ENCODE results near the gene EGFL6.

The EGFL6 gene

GRCh38 chrX:13605611-13606010, 36.2 kb downstream of the EGFL6 start:
- DNase-seq (ENCODE audit: low read depth): no peak
- no peak for TF ChIP-seq CTCF (conservative IDR thresholded peaks at IDR 0.05; ENCODE audit: control insufficient read depth, insufficient read depth, low read depth, low read length)
- H3K4me3 ChIP-seq (ENCODE audit: control insufficient read depth, low read depth, low read length): no peak overlapping the region

DNA sequence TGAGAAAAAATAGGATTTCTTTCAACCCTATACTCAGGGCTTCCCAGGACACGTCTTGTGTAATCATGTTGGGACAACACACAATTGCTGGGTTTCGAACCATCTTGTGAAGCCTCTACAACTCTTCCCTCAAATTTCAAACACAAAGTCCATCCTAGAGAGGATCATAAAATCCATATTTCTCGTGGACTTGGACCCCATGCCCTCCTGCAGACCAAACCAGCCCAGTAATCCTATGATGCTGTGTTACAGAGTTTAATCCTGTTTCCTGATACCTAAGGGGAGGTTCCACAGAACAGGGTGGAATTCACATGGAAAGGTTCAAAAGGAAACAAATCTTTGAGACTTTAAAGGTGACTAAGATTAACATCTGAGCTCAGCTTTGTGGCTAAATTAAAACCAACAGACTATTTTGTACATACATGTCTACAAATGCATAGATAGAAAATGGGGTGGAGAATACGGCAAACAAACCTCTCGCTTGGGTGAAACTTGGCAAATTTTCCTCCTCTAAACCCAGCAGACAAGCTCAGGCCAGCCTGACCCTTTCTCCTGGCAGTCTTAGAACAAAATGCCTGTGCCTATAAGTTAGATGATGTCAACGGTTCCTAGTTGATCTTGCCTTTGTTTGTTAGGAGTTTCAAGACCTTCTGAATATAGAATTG, 38.1 kb downstream of the EGFL6 start:
- no peak overlapping the region for H3K4me3 ChIP-seq (ENCODE audit: control insufficient read depth, low read depth, low read length)
- TF ChIP-seq CTCF (conservative IDR thresholded peaks at IDR 0.05; ENCODE audit: control insufficient read depth, insufficient read depth, low read depth, low read length): no peak
- no peak for DNase-seq (ENCODE audit: low read depth)

DNA sequence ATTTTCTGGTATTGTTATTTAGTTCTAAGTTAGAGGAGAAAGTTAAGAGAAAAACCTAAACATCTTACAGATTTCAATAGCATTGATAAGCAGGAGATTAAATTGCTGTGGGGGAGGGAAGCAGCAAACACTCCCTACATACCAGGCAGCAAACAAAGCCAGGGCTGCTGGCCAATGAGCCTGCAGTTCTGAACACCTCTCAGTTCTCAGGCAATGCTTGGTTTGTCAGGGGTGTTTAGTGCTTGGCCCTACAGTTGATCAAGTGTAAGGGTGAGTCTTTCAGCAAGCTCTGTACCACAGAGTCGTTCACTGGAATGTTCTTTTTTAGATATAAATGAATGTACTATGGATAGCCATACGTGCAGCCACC, 38.6 kb downstream of the EGFL6 start:
- H3K4me3 ChIP-seq (ENCODE audit: control insufficient read depth, low read depth, low read length): no peak overlapping the region
- no peak for TF ChIP-seq CTCF (conservative IDR thresholded peaks at IDR 0.05; ENCODE audit: control insufficient read depth, insufficient read depth, low read depth, low read length)
- no peak for DNase-seq (ENCODE audit: low read depth)

GRCh38 chrX:13614154-13614553, 44.8 kb downstream of the EGFL6 start:
- H3K4me3 ChIP-seq (ENCODE audit: control insufficient read depth, low read depth, low read length): no peak overlapping the region
- DNase-seq (ENCODE audit: low read depth): peak; percentile 2
- no peak for TF ChIP-seq CTCF (conservative IDR thresholded peaks at IDR 0.05; ENCODE audit: control insufficient read depth, insufficient read depth, low read depth, low read length)

- TF ChIP-seq CTCF (conservative IDR thresholded peaks at IDR 0.05; ENCODE audit: control insufficient read depth, insufficient read depth, low read depth, low read length): no peak
- DNase-seq (ENCODE audit: low read depth): no peak
- H3K4me3 ChIP-seq (ENCODE audit: control insufficient read depth, low read depth, low read length): no peak overlapping the region
Measured at GRCh38 chrX:13620207-13620606, 50.8 kb downstream of the EGFL6 start.

- TF ChIP-seq CTCF (conservative IDR thresholded peaks at IDR 0.05; ENCODE audit: control insufficient read depth, insufficient read depth, low read depth, low read length): no peak
- peak; percentile 7 for DNase-seq (ENCODE audit: low read depth)
- no peak overlapping the region for H3K4me3 ChIP-seq (ENCODE audit: control insufficient read depth, low read depth, low read length)
Measured at GRCh38 chrX:13622401-13622964, 53.1 kb downstream of the EGFL6 start.
